AG09319 (cell line): Measurements from ENCODE around the gene NTMT1.
"Not testable (repeated sequence)": the region's sequence is repeated elsewhere in the genome, so short reads cannot be mapped to it uniquely, and the experiment has no call there.

Experiments
- DNase-seq: peaks from one replicate; pipeline ENCODE4 v3.0.0-alpha.2; 2010; ENCODE audit warnings: low read depth; ENCODE audit errors: extremely low read depth
- CTCF ChIP-seq: IDR thresholded peaks from 2 replicates; pipeline ENCODE4 v1.5.1; 2011; ENCODE audit warnings: low read depth, mild to moderate bottlenecking, inconsistent platforms, low read length, moderate library complexity

The NTMT1 gene

DNA sequence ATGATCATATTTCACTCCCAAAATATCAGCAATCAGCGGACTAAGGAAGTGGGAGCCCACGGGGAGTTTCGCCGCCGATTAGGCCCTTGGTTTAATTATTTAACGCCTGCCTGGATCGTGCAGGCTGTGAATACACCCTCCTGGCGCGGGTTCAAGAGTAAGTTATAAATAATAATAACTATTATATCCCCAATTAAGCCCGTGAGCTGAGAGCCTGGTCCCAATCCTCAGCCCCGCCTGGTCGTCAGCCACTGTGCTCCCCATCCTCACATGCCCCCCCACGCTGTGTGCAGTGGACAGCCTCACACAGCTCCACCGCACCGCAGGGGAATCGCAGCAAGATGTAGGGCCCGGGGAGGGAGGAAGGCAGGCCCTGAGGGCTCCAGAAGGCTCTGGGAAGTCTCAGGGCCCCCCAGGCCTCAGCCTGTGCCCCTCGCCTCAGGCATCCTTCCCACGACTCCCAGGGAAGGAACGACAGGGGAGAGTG is 28.6 kb downstream of the NTMT1 start:
- TF ChIP-seq CTCF: no peak
- DNase-seq: no peak

- no peak for DNase-seq
Measured at GRCh38 chr9:129655154-129655553, 29.2 kb downstream of the NTMT1 start.

GRCh38 chr9:129655696-129656095 is 29.7 kb downstream of the NTMT1 start:
- TF ChIP-seq CTCF: no peak
- DNase-seq: no peak

More at GRCh38 chr9:129655154-129655553, 29.2 kb downstream of the NTMT1 start:
- no peak for TF ChIP-seq CTCF

DNA sequence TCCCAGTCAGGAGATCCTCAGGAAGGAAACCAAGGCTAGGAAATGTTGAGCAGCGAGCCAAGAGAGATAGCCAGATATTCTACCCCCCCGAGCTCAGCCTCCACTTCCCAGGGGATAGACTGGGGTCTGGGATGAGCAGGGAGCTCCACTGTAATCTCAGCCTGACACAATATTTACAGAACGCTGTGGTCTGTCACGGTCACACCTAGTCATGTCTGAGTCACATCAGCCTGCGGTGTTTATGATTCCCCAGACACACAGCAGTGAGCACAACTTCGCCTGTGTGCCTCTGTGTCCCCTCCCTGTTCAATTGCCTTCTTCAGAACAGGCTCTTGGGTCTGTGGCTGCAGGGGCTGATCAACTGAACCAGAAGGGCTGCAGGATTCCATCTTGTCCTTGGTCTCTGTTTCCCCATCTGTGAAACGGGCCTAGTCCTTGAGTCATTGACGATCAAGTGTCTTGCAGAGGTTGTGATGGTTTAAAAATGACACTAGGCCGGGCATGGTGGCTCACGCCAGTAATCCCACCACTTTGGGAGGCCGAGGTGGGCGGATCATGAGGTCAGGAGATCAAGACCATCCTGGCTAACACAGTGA is 30.9 kb downstream of the NTMT1 start:
- no peak for DNase-seq
- no peak for TF ChIP-seq CTCF

DNA sequence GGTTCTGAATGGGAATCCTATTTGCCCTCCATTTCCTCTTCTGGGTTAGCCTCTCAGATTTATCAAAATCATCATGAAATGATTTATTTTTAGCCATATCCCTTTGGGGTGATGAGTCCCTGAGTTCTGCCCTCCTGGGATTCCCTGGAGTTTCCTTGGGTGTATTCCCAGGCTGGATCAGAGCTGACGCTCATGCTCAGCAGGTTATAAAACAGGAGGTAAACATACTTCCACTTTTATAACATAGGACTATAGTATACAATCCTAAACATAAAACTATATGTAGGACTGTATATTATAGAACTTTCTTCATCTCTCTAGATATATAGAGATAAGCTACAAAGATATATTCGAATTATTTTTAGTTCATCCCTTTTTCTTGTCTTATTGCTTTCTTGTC is 35.1 kb downstream of the NTMT1 start:
- no peak for DNase-seq
- no peak for TF ChIP-seq CTCF

GRCh38 chr9:129662239-129662638 is 36.3 kb downstream of the NTMT1 start:
- not testable (repeated sequence) for DNase-seq

DNA sequence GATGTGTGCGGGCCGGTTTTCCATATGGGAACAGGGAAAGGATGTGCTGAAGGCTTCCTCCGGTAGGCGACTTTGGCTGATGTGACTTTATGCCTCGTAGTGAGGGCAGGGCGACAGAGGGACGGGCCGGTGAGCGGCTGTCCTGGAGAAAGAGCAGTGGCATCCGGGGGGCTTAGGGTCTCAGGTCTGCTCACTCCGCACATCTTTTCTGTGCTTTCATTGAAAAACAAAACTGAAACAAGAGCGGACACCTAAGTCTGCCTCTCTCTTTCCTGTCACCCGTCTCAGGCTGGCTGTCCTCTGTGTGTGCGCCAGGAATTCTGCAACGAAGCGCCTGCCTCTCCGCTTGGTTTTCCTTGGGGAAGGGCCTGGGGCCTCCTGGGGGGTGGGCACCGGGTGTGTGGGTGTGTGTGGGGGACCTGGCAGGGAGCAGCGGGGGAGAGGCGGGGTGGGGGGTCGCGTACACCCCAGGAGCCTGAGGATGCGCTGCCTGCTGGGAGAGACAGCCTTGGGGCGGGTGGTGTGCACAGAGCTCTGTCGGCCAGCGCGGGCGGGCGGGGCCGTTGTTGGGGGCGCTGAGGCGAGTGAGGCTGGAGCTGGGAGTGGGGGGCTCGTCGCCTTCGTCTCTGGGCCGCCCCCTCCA is 38.9 kb downstream of the NTMT1 start:
- TF ChIP-seq CTCF: no peak
- DNase-seq: no peak

- no peak for TF ChIP-seq CTCF
- no peak for DNase-seq
Measured at GRCh38 chr9:129665389-129665775, 39.4 kb downstream of the NTMT1 start, which contains the start of gene PRRX2. Gene PRRX2, plus strand, starts transcription at chr9:129665647. Its CDS starts 221 bp downstream, at chr9:129665868.
